HG03108 (cell line): ENCODE measurements around the gene CARM1.

Source experiments
- ATAC-seq: cut with Tn5 transposase; IDR thresholded peaks from one replicate; pipeline ENCODE4 v1.9.1; 2021; ENCODE audit warnings: moderate library complexity; ENCODE audit not compliant: unreplicated experiment

CARM1 gene

DNA sequence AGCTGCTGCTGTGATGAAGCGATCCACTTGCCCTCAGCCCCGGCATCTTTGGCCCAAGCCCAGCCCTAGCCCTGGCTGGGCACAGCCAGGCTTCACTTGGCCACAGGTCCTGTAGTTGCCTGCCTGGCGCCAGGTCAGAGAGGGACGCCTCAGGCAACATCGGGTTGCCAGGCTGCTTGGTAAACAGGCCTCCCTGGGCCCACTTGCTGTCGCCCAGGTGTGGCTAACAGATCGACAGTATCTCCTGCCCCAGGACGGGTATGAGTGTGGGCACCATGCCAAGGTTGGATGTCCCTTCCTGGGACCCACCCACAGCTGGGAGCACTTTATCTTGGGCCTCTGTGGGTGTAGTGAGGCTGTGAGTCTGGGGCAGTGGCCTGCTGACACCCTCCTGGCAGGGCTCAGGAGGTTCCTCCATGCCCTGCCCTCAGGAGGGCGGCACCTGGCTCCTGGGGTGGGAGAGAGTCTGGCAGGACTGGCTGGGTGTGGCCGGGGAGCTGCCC, 27.8 kb downstream of the CARM1 start:
- no peak for ATAC-seq

DNA sequence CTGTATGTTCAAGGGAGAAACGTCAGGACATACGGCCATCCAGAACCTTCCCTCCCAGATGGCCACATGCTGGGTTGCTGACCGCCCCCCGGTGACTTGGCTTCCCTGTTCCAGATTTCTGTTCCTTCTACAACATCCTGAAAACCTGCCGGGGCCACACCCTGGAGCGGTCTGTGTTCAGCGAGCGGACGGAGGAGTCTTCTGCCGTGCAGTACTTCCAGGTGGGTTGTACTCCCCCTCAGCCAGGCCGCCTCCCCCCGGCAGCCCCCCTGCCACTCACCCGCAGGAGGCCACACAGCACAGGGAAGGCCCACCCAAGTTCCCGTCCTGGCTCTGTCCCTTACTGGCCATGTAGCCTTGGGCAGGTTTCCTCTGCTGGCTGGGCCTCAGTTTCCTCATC, 36.6 kb downstream of the CARM1 start:
- no peak for ATAC-seq

DNA sequence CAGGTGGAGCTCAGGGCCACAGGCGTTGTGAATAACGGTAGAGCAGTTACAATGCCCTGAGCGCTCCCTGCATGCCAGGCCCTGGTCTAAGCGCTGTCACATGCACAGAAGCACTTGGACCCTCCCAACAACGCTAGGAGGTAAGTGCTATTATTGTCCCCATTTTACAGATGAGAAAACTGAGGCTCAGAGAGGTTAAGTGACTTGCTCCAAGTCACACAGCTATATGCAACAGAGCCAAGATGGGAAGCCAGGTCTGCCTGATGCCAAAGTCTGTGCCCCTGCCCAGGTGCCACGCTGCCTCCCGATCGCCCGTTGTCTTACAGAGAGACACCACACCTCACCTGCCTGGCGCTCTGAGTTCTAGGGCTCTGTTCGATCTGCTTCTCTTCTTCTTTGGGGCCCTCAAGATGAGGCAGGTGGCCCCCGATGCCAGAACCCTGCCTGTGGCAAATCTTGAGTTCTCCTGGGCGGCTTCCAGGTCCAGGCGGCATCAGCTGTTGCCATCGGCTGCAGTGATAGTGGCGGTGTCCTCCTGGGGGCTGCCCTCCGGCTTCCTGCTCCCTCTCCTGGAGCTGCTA, 37.1 kb downstream of the CARM1 start:
- no peak for ATAC-seq

DNA sequence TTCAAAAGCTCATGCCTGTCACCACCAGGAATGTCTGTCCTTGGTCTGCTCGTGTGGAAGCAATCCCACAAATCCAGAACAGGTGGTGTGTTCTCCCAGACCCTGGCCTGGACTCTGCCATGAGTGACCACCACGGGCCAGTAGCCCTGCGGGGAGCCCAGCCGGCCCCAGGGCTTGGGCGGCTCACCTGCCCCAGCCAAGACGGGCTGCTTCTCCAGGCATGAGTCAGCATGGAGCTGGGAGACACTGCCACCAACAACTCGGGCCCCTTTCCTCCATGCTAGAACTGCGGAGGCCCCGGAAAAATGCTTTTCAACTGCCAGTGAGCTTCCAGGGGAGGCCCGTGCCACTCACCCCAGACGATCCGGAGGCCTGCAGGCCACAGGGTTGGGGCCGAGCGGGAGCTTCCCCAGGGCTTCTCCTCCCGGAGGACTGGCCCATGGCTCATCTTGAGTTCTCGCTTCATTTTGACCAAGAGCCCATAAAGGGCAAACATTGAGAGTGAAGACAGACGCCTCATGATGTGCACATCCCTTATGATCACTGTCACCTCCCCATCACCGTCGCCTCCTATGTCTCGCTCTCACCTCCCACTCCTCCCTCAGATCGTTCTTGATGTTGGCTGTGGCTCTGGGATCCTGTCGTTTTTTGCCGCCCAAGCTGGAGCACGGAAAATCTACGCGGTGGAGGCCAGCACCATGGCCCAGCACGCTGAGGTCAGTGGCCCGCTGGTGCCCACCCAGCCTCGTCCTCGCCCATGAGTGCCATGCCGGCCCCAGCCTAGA, 40.4 kb downstream of the CARM1 start:
- no peak for ATAC-seq

DNA sequence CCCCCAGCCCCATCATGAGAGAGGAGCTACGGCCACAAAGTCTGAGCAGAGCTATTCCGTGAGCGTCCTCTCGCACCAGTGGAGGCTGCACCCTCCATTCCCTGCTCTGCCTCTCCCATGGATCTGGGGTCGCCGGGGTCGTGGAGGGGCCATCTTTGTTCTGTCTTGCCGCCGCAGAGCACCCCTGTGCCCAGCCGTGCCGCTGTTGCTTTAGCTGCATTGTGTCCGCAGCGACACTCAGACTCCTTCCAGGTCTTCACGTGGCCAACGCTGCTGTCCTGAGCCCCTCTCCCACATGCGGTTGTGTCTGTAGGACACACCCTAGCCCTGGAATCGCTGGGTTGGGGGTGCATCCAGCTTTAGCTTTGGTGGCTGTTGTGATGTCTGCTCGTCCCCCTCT, 41.3 kb downstream of the CARM1 start:
- no peak for ATAC-seq

DNA sequence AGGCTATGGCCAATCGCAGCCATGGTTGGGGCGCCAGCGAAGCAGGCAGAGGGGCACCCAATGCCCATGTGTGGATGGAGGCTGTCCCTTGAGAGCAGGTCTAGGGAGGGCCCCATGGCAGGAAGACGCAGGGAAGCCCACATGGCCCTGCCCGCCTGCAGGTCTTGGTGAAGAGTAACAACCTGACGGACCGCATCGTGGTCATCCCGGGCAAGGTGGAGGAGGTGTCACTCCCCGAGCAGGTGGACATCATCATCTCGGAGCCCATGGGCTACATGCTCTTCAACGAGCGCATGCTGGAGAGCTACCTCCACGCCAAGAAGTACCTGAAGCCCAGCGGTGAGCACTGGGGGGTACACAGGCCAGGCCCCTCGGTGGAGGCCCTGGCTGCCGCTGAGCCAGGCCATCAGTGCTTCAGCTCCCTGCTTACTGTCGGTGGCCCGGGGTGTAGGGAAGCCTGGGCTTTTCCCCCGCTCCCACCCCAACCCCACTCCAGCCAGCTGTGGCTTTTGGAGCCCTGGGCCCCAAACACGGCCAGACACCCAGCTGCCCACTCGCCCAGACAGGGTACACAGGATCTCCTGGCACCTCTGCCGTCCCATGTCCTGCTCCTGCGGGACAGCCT, 42.5 kb downstream of the CARM1 start:
- no peak for ATAC-seq

DNA sequence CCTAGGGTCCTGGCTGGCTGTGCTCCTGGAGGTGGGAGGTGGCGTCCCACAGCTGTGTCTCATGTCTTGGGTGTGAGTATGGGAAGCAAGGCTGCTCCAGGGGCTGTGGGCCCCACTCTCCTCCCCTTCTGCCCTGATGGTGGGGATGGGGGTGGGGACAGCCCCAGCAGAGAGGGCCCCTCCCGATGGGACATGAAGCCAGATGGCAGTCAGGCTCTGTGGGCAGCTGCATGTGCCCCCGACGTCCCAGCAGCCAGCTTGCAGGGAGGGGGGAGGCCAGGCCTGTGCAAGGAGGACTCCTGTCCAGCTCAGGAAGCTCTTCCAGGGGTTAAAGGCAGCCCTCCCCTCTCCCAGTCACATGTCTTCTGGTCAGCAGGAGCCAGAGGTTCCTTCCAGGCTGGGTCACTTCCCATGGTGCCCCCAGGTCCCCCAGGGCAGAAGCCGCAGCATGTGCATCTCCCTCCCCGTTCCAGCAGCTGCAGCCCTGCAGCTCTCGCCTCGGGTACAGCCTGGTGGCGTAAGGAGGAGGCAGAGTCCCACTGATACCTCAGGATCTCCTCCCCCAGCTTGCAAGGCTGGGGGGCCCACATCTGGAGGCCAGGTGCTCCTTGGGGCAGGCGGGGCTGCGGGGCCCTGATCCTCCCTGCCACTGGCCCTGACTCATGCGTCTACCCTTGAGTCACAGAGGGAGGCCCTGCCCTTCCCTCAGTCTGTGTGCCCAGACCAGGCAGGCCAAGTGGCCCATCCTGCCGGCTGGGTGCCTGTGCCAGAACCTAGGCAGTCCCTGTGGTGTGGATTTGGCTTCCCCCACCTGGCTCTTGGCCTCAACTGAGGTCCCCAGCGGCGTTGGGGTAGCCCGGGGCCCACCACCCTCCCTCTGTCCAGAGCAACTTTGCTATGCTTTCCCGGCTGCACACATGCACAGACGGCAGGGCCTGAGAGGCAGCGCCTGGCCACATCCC, 44.1 kb downstream of the CARM1 start:
- no peak for ATAC-seq

DNA sequence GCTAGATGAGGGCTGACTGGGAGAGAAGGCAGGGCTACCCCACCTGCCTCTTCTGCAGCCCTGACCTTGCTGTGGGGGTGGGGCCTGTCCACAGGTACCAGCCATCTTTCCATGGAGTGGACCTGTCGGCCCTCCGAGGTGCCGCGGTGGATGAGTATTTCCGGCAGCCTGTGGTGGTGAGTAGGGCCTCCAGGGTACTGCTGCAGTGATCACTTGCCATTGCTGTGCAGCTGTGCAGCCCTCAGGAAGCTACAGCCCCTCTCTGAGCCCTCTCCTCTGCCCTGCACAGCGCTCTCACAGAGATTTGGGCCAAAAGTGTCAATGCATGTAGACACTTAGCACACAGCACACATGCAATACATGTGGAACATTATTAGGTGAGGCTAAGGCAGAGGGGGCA, 45.2 kb downstream of the CARM1 start:
- ATAC-seq: no peak

DNA sequence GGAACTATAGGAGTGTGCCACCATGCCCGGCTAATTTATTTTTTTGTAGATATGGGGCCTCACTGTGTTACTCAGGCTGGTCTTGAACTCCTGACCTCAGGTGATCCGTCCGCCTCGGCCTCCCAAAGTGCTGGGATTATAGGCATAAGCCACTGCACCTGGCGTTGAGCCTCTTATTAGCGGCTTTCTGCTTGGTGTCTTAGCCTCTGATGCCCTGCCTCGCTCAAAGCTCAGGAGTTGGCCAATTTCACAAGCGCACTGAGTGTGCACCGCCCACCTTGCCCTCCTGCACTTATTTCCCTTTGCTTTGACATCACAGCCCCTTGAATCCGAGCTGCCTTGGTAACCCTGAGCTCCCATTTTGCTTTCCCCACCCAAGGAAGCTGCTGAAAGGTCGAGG, 47.0 kb downstream of the CARM1 start:
- ATAC-seq: no peak

DNA sequence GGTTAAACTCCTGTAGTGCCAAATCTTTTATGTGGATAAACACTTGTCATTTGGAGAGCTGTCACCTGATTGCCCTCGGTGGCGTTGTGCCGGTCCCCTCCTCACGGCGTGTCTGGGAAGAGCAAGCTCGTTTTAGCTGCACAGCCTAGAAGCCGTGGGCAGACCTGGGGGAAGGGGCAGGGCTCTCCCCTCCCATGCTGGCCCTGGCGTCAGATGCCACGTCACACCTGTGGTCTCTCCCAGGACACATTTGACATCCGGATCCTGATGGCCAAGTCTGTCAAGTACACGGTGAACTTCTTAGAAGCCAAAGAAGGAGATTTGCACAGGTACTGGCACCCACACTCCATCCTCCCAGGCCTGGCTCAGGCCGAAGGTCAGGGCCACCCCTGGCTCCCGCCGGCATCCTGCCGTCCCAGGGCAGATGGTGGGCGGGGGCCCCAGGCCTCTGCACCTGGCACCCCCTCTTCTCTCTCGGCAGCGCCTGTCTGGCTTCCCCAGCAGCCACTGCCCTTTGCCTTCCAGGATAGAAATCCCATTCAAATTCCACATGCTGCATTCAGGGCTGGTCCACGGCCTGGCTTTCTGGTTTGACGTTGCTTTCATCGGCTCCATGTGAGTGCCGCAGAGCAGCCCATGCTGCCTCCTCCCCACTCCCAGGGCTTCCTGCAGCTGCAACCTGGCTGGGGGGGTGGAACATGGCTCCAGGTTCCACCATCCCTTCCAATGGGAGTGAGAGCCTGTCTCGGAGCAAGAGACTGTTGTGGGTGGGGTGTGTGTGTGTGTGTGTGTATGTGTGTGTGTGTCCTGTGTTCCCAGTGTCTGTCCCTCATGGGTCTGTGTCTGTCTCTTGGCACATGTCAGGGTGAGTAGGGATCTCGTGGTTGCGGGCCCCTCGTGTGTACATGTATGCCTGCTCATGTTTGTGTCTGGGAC, 48.3 kb downstream of the CARM1 start:
- no peak for ATAC-seq

DNA sequence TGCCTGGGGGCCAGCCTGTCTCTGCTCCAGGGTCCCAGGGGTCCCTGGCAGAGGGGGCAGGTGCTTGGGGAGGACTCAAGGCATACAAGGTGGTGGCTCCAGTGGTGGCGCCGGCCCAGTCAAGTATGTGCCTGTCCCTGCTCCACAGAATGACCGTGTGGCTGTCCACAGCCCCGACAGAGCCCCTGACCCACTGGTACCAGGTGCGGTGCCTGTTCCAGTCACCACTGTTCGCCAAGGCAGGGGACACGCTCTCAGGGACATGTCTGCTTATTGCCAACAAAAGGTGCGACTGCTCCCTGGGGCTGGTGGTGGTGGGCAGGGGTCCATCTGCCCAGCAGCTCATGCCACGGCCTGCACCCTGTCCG, 48.9 kb downstream of the CARM1 start:
- ATAC-seq: no peak

DNA sequence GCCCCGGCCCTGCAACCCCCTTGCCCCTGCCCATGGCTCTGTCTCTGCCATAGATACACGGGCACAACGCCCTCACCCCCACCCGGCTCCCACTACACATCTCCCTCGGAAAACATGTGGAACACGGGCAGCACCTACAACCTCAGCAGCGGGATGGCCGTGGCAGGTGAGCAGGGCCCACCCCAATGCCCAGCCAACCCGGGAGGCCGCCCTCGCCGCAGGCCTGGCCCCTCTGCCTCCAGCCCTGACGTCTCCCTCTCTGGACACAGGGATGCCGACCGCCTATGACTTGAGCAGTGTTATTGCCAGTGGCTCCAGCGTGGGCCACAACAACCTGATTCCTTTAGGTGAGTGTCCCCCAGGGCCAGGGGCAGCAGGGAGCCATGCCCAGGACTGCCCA, 49.4 kb downstream of the CARM1 start:
- ATAC-seq: no peak

DNA sequence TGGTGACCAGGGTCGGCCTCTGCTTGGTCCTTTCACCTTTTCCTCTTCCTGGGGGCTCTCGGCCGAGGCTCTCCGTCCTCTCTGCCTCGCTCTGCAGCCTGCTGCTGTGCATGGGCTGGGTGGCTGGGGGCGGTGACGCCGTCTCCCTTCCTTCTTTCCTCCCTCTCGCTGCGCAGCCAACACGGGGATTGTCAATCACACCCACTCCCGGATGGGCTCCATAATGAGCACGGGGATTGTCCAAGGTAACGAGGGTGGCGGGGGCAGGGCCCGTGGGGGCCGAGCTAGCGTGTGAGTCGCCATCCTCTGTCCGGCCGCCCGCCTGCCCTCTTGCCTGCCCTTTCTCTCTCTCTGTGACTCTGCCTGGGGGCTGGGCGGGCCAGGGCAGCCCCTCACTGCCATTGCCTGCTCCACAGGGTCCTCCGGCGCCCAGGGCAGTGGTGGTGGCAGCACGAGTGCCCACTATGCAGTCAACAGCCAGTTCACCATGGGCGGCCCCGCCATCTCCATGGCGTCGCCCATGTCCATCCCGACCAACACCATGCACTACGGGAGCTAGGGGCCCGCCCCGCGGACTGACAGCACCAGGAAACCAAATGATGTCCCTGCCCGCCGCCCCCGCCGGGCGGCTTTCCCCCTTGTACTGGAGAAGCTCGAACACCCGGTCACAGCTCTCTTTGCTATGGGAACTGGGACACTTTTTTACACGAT, 50.0 kb downstream of the CARM1 start:
- ATAC-seq: no peak

DNA sequence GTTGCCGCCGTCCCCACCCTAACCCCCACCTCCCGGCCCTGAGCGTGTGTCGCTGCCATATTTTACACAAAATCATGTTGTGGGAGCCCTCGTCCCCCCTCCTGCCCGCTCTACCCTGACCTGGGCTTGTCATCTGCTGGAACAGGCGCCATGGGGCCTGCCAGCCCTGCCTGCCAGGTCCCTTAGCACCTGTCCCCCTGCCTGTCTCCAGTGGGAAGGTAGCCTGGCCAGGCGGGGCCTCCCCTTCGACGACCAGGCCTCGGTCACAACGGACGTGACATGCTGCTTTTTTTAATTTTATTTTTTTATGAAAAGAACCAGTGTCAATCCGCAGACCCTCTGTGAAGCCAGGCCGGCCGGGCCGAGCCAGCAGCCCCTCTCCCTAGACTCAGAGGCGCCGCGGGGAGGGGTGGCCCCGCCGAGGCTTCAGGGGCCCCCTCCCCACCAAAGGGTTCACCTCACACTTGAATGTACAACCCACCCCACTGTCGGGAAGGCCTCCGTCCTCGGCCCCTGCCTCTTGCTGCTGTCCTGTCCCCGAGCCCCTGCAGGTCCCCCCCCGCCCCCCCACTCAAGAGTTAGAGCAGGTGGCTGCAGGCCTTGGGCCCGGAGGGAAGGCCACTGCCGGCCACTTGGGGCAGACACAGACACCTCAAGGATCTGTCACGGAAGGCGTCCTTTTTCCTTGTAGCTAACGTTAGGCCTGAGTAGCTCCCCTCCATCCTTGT, 50.7 kb downstream of the CARM1 start:
- ATAC-seq: no peak

DNA sequence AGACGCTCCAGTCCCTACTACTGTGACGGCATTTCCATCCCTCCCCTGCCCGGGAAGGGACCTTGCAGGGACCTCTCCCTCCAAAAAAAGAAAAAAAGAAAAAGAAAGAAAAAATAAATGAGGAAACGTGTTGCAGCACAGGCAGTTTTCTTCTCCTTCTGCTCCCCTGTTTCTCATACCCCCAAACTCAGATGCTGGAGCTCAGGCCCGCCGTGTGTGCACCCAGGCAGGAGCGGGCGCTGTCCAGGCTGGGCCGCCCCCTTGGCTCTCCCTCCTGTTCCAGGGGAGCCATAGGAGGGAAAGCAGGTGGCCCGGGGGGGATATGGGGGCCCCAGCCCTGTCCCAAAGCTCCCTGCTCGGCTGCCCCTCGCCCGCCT, 51.3 kb downstream of the CARM1 start:
- ATAC-seq: no peak

DNA sequence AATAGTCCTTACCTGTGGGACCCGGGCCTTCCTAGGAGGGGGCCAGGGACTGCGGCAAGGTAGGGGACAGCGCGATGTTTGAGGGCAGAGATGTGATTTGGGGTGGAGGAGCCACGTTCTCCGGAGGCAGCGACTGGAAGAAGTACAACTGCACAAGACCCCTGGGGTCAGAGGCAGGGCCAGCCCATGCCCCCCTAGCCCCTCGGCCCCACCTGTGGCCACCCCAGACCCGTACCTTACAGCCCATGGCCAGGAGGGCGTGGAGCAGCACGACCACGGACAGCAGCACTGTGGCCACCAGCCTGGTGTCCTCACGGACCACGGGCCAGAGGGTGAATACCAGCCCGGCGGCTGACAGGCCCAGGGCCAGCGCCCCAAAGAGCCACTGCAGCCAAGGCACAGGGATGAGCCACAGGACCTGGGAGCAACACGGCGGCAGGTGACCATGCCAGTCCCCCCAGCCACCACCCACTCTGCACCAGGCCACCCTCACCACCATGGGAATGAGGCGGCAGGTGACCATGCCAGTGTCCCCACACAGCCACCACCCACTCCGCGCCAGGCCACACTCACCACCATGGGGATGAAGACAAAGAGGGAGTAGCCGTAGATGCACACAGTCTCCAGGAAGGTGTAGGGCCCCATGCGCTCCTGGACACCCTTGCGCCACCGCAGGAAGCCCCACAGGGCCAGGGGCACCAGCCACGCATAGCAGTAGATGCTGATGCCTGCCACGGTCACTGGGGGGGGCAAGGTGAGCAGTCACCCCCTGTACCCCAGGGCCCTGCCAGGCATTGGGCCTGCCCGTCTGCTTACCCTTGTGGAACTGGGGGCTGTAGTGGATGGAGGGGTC, 52.1 kb downstream of the CARM1 start:
- ATAC-seq: no peak

DNA sequence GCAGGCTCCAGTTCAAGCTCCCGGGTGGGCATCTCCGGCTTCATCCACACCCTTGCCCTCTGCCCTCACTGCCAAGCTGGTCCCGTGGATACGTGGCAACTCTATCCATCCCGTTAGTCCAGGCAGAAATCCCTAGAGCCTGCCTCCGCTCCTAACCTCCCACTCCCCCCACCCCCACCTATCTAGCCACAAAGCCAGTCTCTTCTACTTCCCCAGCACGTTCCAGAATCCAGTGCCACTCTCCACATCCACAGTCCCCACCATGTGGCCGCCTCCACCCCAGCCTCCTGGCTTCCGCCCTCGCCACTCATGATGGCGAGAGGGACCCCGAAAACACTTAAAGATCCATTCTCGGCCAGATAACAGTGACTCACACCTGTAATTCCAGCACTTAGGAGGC, 53.2 kb downstream of the CARM1 start:
- ATAC-seq: no peak
